Esophagus squamous epithelium (tissue), 4 donors: Measurements from ENCODE around the gene SRA1.

Experiments used
- POLR2A ChIP-seq, 4 donors: fragments of 450-650 bp; IDR thresholded peaks; one replicate each; pipeline ENCODE4 v1.6.1; 2017; ENCODE audit warnings: antibody characterized with exemption in 4 of 4, mild to moderate bottlenecking in 4 of 4, moderate library complexity in 3 of 4
- TF ChIP-seq, protein P1 (sequence below), 6 experiments: fragments of 450-650 bp in 4 of 6; fragments of 200-600 bp in 2 of 6; sonication (generic) in 2 of 6; IDR thresholded peaks; one replicate each; pipeline ENCODE4 v1.5.1; 2016 to 2019; ENCODE audit warnings: antibody characterized with exemption in 6 of 6, mild to moderate bottlenecking in 4 of 6, moderate library complexity in 4 of 6

GRCh38 chr5:140544986-140545385 is 12.3 kb downstream of the SRA1 start:
- no peak for TF ChIP-seq POLR2A (IDR thresholded peaks at IDR 0.05)
- TF ChIP-seq, protein P1, sequence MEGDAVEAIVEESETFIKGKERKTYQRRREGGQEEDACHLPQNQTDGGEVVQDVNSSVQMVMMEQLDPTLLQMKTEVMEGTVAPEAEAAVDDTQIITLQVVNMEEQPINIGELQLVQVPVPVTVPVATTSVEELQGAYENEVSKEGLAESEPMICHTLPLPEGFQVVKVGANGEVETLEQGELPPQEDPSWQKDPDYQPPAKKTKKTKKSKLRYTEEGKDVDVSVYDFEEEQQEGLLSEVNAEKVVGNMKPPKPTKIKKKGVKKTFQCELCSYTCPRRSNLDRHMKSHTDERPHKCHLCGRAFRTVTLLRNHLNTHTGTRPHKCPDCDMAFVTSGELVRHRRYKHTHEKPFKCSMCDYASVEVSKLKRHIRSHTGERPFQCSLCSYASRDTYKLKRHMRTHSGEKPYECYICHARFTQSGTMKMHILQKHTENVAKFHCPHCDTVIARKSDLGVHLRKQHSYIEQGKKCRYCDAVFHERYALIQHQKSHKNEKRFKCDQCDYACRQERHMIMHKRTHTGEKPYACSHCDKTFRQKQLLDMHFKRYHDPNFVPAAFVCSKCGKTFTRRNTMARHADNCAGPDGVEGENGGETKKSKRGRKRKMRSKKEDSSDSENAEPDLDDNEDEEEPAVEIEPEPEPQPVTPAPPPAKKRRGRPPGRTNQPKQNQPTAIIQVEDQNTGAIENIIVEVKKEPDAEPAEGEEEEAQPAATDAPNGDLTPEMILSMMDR (IDR thresholded peaks at IDR 0.05) = no peak
